Measurements from ENCODE around the gene OR4L1. TPM values are rescaled to one million over a fixed set of nuclear protein-coding genes. Genes with fewer than 3 reads are reported as not detected.
"Not testable (repeated sequence)": the region's sequence is repeated elsewhere in the genome, so short reads cannot be mapped to it uniquely, and the experiment has no call there.

The OR4L1 gene
- polyA plus RNA-seq (2013, experiment 1 of 2; ENCODE audit: insufficient read length): not detected
- polyA plus RNA-seq (2013, experiment 2 of 2; ENCODE audit: insufficient read length): not detected

- DNase-seq: no peak
Measured at GRCh38 chr14:20059745-20060144, at the start of gene OR4L1. OR4L1 (plus strand) TSS chr14:20060045; CDS start chr14:20060045, 0 bp downstream.

GRCh38 chr14:20019257-20019865 is 40.5 kb upstream of the OR4L1 start, which contains the start of gene OR4K14:
OR4K14 (minus strand) TSS chr14:20019307; CDS start chr14:20015193, 4,114 bp downstream.
- DNase-seq: no peak

- no peak for DNase-seq
Measured at GRCh38 chr14:20031058-20031457, 28.8 kb upstream of the OR4L1 start.

- no peak for DNase-seq
Measured at GRCh38 chr14:20035449-20035848, 24.4 kb upstream of the OR4L1 start.

GRCh38 chr14:20035938-20036337 is 23.9 kb upstream of the OR4L1 start, which contains the start of gene OR4K13:
OR4K13 (minus strand) TSS chr14:20036038; CDS start chr14:20034758, 1,280 bp downstream.
- DNase-seq: no peak

- no peak for DNase-seq
Measured at GRCh38 chr14:20044243-20044642, 15.6 kb upstream of the OR4L1 start.

- DNase-seq: no peak
Measured at GRCh38 chr14:20048202-20048601, 11.6 kb upstream of the OR4L1 start.

- DNase-seq: no peak
Measured at GRCh38 chr14:20092050-20092449, 32.2 kb downstream of the OR4L1 start.

GRCh38 chr14:20093442-20093841 is 33.6 kb downstream of the OR4L1 start:
- no peak for DNase-seq

- not testable (repeated sequence) for DNase-seq
Measured at GRCh38 chr14:20098926-20099770, 39.3 kb downstream of the OR4L1 start.

GRCh38 chr14:20110438-20110837 is 50.6 kb downstream of the OR4L1 start, which contains the start of gene OR4K17:
OR4K17 (plus strand) TSS chr14:20110739; CDS start chr14:20117500, 6,761 bp downstream.
- DNase-seq: no peak

Measured in fibroblast of skin of back (primary cell).